C4-2B (cell line): Measurements from ENCODE around the gene TMTC2.

Experiments used
- ZFX ChIP-seq: fragments of 450-650 bp; IDR thresholded peaks from 2 replicates; pipeline ENCODE4 v1.6.1; 2017
- TF ChIP-seq, protein P1 (sequence below): fragments of 450-650 bp; conservative IDR thresholded peaks from 2 replicates; pipeline ENCODE4 v1.5.1; 2017; ENCODE audit warnings: mild to moderate bottlenecking

GRCh38 chr12:83040991-83041390 is 354.3 kb downstream of the TMTC2 start:
- TF ChIP-seq, protein P1, sequence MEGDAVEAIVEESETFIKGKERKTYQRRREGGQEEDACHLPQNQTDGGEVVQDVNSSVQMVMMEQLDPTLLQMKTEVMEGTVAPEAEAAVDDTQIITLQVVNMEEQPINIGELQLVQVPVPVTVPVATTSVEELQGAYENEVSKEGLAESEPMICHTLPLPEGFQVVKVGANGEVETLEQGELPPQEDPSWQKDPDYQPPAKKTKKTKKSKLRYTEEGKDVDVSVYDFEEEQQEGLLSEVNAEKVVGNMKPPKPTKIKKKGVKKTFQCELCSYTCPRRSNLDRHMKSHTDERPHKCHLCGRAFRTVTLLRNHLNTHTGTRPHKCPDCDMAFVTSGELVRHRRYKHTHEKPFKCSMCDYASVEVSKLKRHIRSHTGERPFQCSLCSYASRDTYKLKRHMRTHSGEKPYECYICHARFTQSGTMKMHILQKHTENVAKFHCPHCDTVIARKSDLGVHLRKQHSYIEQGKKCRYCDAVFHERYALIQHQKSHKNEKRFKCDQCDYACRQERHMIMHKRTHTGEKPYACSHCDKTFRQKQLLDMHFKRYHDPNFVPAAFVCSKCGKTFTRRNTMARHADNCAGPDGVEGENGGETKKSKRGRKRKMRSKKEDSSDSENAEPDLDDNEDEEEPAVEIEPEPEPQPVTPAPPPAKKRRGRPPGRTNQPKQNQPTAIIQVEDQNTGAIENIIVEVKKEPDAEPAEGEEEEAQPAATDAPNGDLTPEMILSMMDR = no peak
- no peak for TF ChIP-seq ZFX
